Activated CD8-positive, alpha-beta memory T cell treated with anti-CD3 and anti-CD28 coated beads, Interleukin-2, amount 50 U/mL, for 48 hours (primary cell): Measurements from ENCODE around the gene RALB.
A peak's percentile ranks its signal among the peaks of the same experiment; 100 is the strongest.
"Not testable (repeated sequence)": the region's sequence is repeated elsewhere in the genome, so short reads cannot be mapped to it uniquely, and the experiment has no call there.

Source experiments
- DNase-seq: peaks from one replicate; pipeline ENCODE4 v3.0.0-alpha.2; 2020

The RALB gene

DNA sequence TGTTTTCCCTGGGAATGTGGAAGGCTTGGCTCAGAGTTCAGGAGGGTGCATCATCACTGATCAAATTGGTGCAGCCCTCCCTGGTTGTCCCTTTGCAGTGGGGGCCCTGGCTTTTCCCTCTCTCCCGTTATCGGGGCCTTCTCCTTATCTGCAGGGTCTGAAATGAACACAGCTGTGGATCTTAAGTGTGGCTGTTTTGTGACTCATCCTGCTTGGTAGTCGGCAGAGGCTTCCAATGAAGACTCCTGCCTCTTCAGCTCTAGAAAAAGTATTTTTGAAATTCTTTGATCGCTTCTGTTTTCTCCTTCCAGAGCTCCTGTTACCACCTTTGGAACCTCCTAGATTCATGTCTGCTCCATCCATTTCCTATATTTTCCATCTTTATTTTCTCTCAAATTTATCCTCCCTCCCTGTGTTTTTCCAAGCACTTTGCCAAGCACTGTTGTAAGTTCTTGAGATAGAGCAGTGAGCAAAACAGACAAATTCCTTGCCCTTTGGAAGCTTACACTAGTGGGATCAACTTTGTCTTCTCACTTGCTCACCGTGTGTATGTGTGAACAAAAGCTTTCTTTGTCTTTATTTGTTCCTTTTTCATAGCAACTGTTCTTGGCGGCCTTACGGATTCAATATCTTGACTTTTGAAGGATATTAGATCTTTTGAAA lies 45.7 kb downstream of the RALB start:
- DNase-seq: no peak

DNA sequence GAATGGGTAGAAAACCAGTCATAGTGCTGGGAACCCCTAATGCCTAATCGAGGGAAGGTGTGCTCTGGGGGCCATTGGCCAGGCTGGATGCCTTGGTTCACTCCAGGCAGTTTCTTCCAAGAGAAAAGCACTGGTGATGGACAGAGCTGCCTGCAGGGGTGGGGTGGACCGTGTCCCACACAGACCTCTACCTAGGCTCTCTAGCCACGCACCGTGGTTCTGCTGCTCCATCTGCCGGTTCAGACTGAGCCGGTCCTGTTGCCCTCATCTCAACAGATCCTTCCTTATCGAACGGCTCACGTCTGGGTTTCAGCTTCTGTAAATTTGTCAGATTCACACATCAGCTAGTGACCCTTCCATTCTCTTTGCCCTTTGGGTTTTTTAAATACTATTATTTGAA lies 46.4 kb downstream of the RALB start:
- DNase-seq: no peak

- DNase-seq: no peak
Measured at GRCh38 chr2:120299561-120299960, 46.9 kb downstream of the RALB start.

DNA sequence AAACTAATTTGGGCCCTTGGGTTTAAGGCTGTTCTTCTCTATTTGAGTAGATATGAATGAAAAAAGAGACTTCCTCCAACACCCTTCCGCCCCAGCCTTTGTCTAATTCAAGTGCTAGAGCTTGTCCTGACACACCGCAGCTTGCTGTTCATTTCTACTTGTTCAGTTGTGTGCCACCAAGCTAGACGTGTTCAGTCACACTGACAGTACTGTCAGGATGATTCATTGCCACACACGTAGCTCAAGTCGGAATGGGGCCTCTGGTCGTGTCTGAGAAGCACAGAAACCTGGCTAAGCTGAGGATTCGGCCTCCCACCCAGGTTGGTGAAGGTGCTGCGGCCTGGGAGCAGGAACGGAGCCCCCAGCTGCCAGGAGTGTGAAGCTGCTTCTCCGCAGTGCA lies 47.7 kb downstream of the RALB start:
- DNase-seq: peak; percentile 36

DNA sequence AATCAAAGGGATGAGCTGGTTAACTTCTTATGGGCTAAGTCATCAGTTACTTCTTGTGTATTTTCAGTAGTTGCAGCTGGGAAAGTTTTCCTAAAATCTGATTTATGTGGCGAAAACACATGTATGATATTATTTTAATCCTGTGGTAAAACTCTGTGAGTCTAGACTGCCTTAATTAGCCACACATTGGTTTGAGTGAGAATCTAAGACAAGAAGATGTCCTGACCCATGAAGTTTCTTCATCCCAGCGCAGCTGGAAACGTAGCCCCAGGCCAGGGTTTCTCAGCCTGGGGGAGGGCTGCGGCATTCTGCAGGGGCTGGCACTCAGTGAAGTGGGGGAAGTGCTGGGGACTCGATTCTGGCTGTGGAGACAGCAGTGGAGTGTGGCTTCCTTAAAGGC lies 48.6 kb downstream of the RALB start:
- no peak for DNase-seq

- DNase-seq: peak; percentile 40
Measured at GRCh38 chr2:120302301-120302700, 49.6 kb downstream of the RALB start.

DNA sequence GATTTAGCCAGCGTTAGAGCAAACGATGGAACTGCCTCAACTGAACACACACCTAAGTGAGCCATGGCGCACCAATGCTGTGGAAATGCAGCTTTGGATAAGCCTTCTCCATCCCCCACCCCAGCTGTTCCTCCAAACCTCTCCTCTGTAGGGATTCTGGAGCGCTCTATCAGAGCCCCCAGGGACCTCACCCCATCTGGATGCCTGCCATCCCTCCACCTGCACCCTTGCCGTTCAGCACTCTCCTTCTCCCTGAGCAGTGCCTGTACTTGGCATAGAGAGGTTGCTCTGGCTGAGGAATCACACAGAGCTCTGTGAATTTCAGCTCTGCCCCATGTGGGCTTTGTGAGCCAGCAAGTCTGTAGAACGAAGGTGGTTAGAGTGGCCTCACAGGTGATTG lies 50.5 kb downstream of the RALB start:
- no peak for DNase-seq

DNA sequence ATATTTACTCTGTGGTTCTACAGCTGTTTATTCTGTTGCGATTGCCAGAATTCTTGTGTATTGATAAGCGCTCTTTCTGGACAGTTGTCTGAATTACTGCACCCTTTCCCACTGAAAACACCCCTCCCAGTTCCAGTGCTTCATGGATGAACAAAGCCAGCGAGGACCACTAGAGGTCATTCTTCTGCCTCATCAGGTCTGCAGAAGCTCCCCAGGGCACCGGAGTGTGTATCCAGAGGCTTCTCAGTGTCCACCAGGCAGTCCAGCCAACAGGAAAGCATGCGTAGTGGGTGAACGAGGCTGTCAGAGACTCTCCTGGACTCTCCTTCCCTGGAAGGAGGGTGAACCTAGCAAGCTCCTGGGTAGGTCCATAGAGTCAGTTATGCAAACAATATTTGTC lies 52.6 kb downstream of the RALB start:
- no peak for DNase-seq

- peak; percentile 42 for DNase-seq
Measured at GRCh38 chr2:120305937-120306490, 53.4 kb downstream of the RALB start.

DNA sequence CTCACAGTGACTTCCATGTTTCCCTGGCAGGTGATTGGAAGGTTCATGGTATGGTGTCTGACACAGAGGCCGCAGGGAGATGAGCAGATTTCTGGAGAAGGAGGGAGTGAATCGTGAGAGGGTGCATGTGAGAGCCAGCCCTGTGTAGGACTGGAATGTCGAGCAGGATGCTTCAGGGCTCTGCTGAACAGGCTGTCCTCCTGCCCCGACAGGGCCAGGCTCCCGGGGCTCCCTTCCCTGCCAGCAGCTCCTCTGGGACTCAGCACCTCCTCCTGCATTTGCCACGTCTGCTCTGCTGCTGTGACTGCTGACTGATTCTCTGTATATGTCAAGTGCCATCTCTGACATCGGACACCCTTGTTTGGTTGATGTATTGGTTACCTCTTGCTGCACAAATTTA lies 54.8 kb downstream of the RALB start:
- no peak for DNase-seq

DNA sequence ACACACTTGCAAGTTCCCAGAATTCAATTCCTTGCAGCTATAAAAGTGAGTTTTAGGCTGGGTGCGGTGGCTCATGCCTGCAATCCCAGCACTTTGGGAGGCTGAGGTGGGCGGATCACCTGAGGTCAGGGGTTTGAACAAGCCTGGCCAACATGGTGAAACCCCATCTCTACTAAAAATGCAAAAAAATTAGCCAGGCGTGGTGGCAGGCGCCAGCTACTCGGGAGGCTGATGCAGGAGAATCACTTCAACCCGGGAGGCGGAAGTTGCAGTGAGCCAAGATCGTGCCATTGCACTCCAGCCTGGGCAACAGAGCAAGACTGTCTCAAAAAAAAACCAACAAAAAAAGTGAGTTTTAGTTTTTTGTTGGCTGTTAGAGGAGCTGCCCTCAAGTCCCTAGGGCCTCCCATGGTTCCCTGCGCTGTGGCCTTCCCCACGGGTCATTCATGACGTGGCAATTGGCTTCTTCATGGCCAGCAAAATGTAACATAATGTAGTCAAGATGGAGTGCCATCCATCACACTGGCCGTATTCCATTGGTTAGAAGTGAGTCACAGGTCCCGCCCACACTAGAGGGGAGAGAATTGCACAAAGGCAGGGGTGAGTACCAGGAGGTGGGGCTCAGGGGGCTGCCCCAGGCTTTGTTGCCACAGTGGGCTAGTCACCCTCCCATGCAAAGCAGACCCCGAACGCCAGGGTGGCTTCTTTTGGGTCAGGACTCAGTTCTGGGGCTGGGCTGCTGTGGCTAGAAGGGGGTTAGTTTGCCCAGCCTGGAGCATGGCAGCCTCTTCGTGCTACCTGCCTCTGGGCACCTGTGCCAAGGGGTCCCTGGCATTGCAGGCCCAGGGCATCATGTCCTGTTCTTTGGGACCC lies 55.6 kb downstream of the RALB start:
- DNase-seq: no peak

GRCh38 chr2:120310136-120310535 lies 57.5 kb downstream of the RALB start:
- DNase-seq: no peak

DNA sequence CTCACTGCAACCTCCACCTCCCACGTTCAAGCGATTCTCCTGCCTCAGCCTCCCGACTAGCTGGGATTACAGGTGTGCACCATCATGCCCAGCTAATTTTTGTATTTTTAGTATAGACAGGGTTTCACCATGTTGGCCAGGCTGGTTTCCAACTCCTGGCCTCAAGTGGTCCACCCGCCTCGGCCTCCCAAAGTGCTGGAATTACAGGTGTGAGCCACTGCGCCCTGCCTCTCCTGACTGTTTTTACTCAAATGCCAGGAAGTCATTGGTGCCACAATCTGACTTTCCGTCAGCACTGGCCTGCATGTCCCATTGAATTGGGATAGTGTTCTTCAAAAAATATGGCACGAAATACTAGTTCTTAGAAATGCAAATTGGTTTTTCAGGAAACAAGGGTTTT lies 58.2 kb downstream of the RALB start:
- not testable (repeated sequence) for DNase-seq

DNA sequence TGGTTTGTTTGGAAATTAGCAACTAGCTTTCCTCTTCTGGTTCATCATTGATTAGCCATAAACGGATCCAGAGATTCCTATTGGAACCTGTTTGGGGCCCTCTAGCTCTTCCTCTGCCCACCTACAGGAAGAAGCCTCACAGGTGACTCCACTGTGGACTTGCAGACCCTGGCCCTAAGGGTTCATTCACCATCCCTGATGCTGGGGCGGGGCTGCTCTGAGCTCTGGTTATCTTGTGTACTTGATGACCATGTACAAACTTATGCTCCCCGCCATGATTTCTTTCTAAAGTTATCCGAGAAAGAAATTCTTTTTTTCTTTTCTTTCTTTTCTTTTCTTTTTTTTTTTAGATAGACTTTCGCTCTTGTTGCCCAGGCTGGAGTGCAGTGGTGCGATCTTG lies 59.4 kb downstream of the RALB start:
- no peak for DNase-seq

- DNase-seq: peak; percentile 88
Measured at GRCh38 chr2:120312860-120313694, 60.4 kb downstream of the RALB start.

DNA sequence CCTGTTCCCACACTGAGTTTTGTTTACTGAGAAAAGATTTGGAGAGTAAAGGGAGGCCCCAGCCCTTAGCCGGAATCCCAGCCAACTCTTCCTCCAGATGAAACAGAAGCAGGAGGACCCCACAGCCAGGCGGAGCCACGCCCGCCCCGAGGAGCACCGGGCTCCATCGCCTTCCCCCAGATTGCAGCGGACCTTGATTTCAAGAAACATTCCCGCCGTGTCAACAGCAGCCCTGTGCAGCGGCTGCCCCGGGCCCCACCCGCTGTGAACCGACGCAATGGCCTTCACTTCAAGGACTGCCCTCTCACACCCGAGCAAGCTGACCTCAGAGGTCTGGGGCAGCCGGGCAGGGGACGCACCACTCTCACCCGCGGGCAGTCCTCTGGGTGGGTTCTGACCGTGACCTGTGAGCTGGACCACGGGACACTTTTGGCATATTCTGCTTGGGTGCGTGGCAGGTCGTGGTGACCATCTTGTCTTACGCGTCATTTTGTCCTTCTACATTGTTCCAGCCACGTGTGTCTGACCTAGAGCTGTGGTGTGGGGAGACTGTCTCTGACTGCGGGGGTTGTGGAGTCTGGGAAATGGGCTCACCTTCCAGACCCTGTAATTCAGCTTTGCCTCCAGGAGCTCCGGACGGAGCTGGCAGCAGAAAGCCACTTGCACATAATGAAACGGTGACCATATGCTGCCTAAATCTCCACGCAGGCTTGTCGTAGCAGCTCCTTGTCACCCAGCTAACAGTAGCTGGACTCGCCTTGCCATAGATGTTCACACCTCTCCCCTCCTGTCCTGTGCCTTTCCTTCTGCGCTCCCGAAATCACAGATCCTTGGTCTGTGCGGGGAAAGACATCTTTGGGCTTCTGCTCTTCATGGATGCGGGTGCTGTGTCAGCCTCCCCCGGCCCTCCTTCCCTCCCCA lies 61.3 kb downstream of the RALB start:
- DNase-seq: no peak

DNA sequence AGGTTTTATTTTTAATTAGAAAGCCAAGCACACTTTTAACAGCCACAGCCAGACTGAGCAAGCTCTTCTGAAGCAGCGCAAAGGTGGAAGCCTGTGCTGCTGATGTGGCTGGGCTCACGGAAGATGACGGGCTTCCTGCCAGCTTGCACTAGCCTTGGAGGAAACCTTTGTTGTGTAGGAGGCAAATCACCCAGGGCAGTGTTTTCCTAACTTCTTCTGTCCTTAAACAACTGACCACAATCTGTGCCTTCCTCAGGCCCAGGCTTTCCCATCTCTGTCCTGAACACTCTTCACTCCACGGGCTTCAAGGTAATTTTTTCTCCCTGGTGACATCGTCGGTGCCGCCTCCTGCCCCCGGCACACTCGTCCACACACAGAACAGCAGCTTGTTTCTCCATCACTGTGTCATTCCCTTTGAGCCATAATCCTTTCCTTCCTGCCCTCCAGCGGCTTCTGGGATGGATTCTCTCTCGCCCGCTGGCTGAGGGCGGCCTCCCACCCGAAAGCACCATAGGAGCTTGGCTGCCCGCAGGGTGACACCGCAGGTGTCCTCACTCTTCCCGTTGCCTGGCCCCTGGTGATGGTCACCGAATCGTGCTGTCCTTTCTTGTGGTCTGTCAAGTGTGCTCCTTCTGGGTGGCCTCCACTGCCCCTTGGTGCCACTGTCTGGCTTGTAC lies 62.2 kb downstream of the RALB start:
- no peak for DNase-seq

DNA sequence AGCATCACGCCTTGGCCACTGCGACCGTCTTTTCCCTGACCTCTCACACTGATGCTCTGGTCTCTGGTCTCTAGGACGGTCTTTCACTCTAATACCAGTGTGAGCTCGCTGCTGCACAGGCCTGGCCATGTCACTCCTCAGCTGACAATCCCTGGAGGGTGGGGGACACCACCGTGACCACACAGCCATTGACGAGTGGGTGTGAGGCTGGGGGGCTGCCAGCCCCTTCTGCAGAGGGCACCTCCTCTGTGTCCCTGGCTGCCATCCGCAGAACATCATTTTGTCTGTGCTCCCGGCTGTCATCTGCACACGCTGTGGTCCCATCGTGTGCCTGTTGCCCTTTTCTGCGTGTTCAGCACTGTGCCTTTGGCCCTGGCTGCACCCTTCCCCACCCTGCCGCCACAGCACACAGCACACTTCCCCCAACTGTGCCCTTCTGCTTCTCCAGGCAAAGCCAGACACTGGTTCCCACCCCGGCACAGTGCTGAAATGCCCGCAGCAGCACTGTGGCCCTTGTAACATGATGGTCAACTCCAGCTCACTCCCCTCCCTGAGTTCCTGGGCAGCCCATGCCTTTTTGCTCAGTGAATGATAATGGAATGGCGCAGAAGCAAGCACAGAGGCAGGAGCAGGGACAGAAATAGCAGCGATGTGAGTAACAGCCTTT lies 62.8 kb downstream of the RALB start:
- DNase-seq: no peak

DNA sequence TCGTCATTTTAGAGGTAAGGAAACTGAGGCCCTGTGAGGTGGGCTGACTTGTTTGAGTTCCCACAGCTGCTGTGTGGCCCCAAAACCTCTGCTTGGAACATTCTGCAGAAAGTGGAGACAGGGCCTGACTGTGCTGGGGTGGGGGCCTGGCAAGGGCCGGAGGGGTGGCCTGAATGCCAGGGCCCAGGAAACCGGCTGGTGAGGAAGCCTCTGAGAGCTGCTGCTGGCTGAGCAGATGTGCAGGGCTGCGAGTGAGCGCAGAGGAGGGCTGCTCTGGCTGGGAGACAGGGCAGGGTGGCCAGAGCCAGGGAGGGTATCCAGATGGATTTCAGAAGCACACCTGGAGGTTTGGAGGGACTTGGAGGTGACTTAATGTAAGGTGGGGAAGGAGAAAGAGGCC lies 63.4 kb downstream of the RALB start:
- DNase-seq: no peak

DNA sequence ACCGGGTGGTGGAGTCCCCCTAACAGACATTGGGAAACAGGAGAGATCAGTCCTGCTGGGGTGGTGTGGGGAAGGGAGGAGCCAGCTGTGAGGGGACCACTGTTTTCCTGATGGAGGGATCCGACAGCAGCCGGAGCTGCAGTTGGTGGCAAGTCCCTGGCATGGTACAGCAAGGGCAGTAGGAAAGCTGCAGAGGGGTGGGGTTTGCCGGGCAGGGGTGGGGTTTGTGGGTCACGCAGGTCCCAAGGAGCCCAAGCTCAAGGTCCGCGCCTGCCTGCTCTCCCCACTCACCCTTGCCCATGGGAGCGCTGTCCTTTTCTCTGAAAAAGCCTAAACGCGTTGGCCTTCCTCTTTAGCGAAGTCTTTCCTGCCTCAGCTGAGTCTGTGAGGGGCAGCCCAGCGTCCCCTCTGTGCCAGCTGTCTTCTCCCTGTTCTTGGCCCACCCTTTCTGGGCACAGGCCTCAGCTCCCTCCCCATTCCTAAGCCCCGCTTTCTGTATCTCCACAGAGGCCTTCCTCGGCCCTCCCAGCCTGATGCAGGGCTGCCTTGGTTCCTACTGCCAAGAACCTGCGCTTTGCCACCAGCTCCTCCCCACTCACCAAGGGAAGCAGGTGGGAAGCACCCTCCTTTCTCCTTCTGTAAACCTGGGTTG lies 64.0 kb downstream of the RALB start:
- DNase-seq: no peak

GRCh38 chr2:120317180-120317533 lies 64.5 kb downstream of the RALB start:
- DNase-seq: no peak
